DMS114 treated with DMSO at 0.1 percent for 48 hours (cell line): ENCODE data around the gene FAM184A.
A peak's percentile ranks its signal among the peaks of the same experiment; 100 is the strongest.

Experiments
- DNase-seq: peaks from one replicate; lab custom pipeline; 2025; ENCODE audit not compliant: unreplicated experiment; lab: John Stamatoyannopoulos, UW

Gene FAM184A

GRCh38 chr6:118970866-118971265 is 107.6 kb downstream of the FAM184A start:
- DNase-seq, result no peak

DNA sequence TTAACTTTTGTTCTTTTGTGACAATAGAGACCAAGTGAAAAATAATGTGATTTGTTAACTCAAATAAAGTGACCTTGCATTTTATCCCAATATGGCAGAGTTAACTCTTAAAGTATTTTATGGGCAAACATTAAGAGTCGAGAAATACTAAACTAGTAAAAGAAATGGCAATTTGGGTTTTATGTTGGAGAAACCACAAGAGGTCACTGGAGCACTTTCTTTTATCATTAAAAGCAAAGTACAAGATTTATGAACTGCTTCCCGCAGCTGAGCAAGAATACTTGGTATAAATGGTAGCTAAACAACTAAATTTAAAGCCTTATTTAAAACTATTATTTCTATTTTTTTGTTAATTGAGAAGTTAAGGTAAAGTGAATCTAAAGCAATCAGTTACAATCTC is 110.0 kb downstream of the FAM184A start:
- DNase-seq, result peak; percentile 47

DNA sequence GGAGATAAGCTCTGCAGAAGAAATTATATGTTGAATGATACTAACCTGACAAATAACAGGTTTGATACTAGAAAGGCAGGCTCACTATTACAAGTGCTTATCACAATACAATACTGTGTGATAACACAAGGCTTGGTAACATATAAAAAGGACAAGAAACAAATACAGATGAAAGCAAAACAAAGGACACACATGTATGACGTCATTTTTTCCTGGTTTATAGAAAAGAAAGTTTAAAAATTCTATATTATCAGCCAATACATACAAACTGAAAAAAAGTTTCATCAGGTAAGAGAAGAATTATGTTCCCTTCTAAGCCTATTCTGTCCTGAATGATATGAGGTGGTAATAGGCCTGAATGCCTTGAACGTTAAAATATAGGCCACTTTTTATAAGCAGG is 111.2 kb downstream of the FAM184A start:
- DNase-seq, result no peak

DNA sequence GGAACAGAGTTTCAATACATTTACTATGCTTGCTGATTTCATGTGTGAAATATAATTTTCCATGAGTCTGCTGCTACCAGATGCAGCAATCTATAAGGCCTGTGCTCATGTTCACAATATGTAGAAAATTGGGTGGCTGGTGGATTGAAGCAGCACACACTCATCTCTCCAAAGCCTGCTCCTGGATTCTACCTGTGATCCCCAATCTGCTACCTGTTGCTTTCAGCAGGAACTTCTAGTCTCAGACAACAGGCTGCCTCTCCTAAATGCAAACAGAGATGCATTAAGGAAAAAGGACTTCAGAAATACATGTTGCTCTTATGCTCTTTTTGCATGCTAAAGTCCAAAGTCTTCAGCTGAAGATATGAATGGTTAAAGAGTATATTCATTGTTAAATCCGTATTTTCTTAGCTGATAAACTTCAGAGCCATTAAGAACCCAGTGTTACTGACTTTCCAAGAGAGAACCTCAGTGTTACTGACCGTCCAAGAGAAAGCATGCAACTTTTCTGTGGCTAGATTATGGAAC is 112.6 kb downstream of the FAM184A start:
- DNase-seq, result no peak

GRCh38 chr6:118965371-118965770 is 113.1 kb downstream of the FAM184A start:
- no peak for DNase-seq

- peak; percentile 29 for DNase-seq
Measured at GRCh38 chr6:118963003-118963402, 115.5 kb downstream of the FAM184A start.

DNA sequence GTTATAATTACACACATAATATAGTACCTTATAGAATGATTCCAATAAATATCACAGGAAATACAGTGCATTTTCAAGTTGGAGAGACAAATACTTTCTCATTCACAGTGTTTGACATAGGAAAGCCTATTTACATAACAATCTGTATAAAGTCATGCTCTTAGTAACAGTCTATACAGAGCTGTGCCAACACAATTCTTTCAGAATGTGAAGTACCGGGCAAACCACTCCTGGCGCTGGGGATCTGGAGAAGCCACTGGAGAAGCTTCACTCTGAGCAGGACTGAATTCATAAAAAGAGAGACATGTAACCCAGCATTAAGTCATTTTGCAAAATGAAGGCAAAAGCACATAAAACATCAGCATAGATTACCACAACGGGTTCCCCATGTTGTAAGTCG is 118.6 kb downstream of the FAM184A start:
- no peak for DNase-seq

GRCh38 chr6:118953391-118953790 is 125.1 kb downstream of the FAM184A start:
- DNase-seq, result no peak

DNA sequence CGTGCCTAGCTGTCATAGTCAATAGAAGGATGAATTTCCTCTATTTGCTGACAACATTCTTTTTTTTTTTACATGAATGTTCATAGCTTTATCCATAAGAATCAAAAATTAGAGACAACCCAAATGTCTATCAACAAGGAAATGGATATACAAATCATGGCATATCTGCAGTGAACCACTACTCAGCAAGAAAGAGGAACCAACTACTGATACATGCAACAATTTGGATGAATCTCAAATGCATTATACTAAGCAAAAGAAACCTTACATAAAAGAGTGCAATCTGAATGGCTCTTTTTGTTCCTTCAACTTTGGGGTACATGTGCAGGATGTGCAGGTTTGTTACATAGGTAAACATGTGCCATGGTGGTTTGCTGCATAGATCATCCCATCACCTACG is 125.8 kb downstream of the FAM184A start:
- DNase-seq, result no peak

GRCh38 chr6:118945217-118945616 is 133.2 kb downstream of the FAM184A start:
- DNase-seq, result no peak

DNA sequence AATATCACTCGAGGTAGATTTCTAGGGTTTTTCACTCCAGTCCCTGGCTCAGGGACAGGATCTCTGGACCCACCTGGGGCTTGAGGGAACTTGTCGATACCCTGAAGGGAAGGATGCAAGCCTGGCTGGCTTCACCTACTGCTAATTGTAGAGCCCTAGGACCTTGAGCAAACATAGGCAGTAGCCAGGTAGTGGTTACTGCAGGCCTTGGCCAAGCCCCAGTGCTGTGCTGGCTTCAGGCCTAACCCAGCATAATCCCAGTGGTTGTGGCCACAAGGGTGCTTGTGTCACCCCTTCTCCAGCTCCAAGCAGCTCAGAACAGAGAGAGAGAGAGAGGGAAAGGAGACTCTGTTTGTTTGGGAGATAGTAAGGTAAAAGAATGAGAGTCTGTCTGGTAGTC is 137.7 kb downstream of the FAM184A start:
- no peak for DNase-seq

- DNase-seq, result no peak
Measured at GRCh38 chr6:118939683-118940082, 138.8 kb downstream of the FAM184A start.

DNA sequence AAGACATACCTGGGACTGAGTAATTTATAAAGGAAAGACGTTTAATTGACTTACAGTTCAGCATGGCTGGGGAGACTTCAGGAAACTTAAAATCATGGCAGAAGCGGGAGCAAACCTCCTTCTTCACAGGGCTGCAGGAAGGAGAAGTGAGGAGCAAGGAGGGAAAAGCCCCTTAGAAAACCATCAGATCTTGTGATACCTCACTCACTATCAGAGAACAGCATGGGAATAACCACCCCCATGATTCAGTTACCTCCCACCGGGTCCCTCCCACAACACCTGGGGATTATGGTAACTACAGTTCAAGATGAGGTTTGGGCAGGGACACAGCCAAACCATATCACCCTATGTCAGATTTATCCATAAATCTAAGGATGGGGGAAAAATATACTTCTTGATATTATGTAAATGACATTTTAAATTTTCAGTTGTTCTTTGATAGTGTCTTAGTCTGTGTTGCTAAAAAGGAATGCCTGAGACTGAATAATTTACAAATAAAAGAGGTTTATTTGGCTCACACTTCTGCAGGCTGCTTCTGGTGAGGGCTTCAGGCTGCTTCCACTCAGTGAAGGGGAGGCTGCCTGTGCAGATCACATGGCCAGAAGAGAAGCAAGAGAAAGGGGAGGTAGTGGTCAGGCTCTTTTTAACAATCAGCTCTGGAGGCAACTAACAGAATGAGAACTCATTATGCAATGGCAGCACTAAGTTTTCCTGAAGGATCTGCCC is 142.3 kb downstream of the FAM184A start:
- no peak for DNase-seq

DNA sequence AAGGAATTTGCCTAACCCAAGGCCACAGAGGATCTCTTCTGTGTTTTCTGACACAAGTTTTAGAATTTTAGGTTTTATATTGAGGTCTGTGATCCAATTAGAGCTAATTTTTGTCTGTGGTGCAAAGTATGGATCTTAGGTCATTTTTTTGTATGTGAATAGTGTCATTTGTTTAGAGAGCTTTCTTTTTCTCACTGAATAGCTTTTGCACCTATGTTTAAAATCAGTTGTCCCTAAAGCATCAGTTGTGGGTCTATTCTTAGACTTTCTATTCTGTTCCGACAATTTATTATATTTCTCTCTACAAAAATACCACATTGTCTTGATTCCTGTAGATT is 143.2 kb downstream of the FAM184A start:
- no peak for DNase-seq

DNA sequence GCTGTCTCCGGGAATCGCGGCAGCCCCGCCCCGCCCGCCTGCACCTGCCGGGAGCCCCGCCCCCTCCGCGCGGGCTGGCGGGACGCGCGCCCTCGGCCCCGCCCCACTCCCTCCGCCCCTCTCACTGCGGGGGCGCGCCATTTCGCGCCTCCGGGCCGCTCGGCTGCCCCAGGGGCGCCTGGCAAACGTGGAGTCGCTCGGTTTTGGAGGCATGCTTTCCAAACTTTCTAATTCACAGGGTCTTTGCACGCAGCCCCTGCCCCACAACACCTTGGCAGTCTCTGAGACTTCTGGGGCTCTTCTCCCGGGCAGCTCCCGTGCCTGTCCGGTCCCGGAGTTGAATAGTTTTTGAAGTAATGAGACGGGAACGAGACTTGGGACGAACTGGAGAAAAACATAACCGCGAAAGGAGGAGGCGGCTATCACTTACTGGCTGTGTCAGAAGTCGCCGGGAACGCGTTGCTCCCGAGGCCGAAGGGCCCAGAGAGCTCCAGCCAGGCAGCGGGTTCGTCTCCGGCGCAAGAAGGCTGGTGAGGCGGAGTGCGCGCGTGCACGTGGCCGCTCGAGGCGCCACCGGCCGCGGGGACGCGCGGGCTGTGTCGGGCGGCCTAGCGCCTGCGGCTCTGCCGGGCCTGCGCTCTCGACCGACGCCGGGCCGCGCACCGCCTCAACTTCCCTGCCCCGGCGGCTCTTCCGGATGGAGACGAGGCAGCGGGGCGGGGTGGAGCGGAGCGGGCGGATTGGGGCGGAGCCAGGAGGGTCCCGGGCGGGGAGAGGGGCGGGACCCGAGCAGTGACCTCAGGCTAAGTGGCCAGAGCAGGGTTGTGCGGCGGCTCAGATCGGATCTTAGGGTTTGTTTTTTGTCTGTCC is 143.8 kb downstream of the FAM184A start, which contains the start of gene MCM9:
Gene MCM9, minus strand, starts transcription at position 699 of the 870 bp plus-strand sequence. CDS start 3,436 bp downstream, outside the sequence.
- peak; percentile 71 for DNase-seq

GRCh38 chr6:118933855-118934460 is 144.5 kb downstream of the FAM184A start:
- DNase-seq, result no peak

GRCh38 chr6:118932421-118932820 is 146.0 kb downstream of the FAM184A start:
- no peak for DNase-seq

DNA sequence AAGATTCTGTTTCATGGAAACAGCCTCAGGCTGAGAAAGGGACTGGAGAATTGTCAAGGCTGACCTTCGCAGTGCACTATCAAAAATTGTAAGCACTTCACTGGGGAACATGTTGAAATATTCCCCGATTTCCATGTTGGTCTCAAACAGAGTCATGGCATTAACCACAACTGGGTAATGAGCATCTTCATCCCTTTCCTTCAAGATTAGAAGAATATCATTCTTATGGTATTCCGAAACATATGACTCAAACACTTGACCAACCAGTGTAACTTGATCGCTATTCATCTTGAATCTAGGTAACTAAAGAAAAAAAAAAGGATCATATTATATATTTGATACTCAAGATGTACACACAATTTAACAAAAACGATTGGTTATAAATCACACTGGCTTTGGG is 147.0 kb downstream of the FAM184A start:
- no peak for DNase-seq

GRCh38 chr6:118930680-118931079 is 147.8 kb downstream of the FAM184A start:
- DNase-seq, result no peak

GRCh38 chr6:118923035-118923434 is 155.4 kb downstream of the FAM184A start:
- no peak for DNase-seq

GRCh38 chr6:118921084-118921483 is 157.4 kb downstream of the FAM184A start:
- DNase-seq, result no peak

DNA sequence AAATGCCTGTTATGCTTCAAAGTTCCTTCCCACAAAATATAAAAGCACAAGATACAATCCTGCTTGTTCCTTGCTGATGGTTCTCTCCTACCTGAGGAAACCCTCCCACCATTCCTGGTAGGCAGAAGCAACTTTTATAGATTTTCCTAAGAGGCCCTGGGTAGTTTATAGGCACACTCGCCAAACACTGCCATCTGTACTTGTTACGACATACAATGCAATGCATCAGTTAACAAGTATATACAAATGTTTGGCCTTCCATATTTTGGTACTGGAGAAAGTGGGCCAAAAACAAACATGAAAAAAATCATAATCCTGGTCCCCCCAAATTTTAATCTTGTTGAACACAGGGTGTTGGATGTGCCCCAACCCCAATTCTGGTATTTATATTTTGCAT is 160.1 kb downstream of the FAM184A start:
- no peak for DNase-seq
